Measurements from ENCODE around the gene SRR.
"Not testable (repeated sequence)": the region's sequence is repeated elsewhere in the genome, so short reads cannot be mapped to it uniquely, and the experiment has no call there.

SRR gene

GRCh38 chr17:2312736-2313135 lies 9.0 kb downstream of the SRR start:
- Histone ChIP-seq H3K9me2 (replicated peaks; ENCODE audit: insufficient read depth, low read length) (no peaks in the 10 kb centered on the region), H4K20me1 (ENCODE audit: insufficient read depth, low read length) (no peaks in the 10 kb centered on the region), H3K9ac (ENCODE audit: low read length) (no peak overlapping the region), H2AFZ (ENCODE audit: low read length) (no peak overlapping the region), H3K27ac (ENCODE audit: low read length) (no peak overlapping the region), H3K4me1 (ENCODE audit: low read length) (no peaks in the 10 kb centered on the region), H3K9me3 (replicated peaks; ENCODE audit: insufficient read depth, low read length) (no peaks in the 10 kb centered on the region), H3K36me3 (replicated peaks; ENCODE audit: insufficient read depth, low read length) (no peaks in the 10 kb centered on the region), H3K79me2 (ENCODE audit: low read length) (no peaks in the 10 kb centered on the region), H3K27me3 (replicated peaks; ENCODE audit: insufficient read depth, low read length) (no peaks in the 10 kb centered on the region), H3K4me3 (ENCODE audit: low read length) (no peak overlapping the region), H3F3A (ENCODE audit: insufficient read depth, low read length) (no peaks in the 10 kb centered on the region; the same call in none of the 2 replicates), H3K4me2 (ENCODE audit: low read depth, low read length) (no peak overlapping the region)
- no peak for DNase-seq
- TF ChIP-seq EZH2 (optimal IDR thresholded peaks at IDR 0.05; ENCODE audit: low read depth, low read length), result no peak
- TF ChIP-seq EZH2phosphoT487 (IDR thresholded peaks at IDR 0.05; ENCODE audit: low read length), result no peak
- no peak for TF ChIP-seq CTCF (IDR thresholded peaks at IDR 0.05; ENCODE audit: low read length)

- H3K4me1 ChIP-seq (ENCODE audit: low read length); DNase-seq; H3K9me3 ChIP-seq (replicated peaks; ENCODE audit: insufficient read depth, low read length); H3K9ac ChIP-seq (ENCODE audit: low read length); H3K4me3 ChIP-seq (ENCODE audit: low read length); H3K79me2 ChIP-seq (ENCODE audit: low read length); H3K27me3 ChIP-seq (replicated peaks; ENCODE audit: insufficient read depth, low read length); H4K20me1 ChIP-seq (ENCODE audit: insufficient read depth, low read length); H3K36me3 ChIP-seq (replicated peaks; ENCODE audit: insufficient read depth, low read length); H3K9me2 ChIP-seq (replicated peaks; ENCODE audit: insufficient read depth, low read length); H2AFZ ChIP-seq (ENCODE audit: low read length); H3F3A ChIP-seq (ENCODE audit: insufficient read depth, low read length); H3K27ac ChIP-seq (ENCODE audit: low read length); H3K4me2 ChIP-seq (ENCODE audit: low read depth, low read length): not testable (repeated sequence)
Observed at GRCh38 chr17:2316916-2317205, 13.1 kb downstream of the SRR start.

- Histone ChIP-seq H2AFZ (ENCODE audit: low read length) (no peak overlapping the region), H4K20me1 (ENCODE audit: insufficient read depth, low read length) (no peaks in the 10 kb centered on the region), H3K27me3 (replicated peaks; ENCODE audit: insufficient read depth, low read length) (no peaks in the 10 kb centered on the region), H3K4me2 (ENCODE audit: low read depth, low read length) (no peak overlapping the region), H3F3A (ENCODE audit: insufficient read depth, low read length) (no peaks in the 10 kb centered on the region; the same call in 1 of the 2 replicates), H3K79me2 (ENCODE audit: low read length) (no peaks in the 10 kb centered on the region), H3K36me3 (replicated peaks; ENCODE audit: insufficient read depth, low read length) (peaks cover under 1% of the 10 kb centered on the region; the same call in 1 of the 2 replicates), H3K4me1 (ENCODE audit: low read length) (no peaks in the 10 kb centered on the region), H3K9ac (ENCODE audit: low read length) (no peak overlapping the region), H3K9me3 (replicated peaks; ENCODE audit: insufficient read depth, low read length) (no peaks in the 10 kb centered on the region), H3K4me3 (ENCODE audit: low read length) (no peak overlapping the region), H3K27ac (ENCODE audit: low read length) (no peak overlapping the region), H3K9me2 (replicated peaks; ENCODE audit: insufficient read depth, low read length) (no peaks in the 10 kb centered on the region)
- TF ChIP-seq CTCF (IDR thresholded peaks at IDR 0.05; ENCODE audit: low read length) (no peak), EZH2 (optimal IDR thresholded peaks at IDR 0.05; ENCODE audit: low read depth, low read length) (no peak), EZH2phosphoT487 (IDR thresholded peaks at IDR 0.05; ENCODE audit: low read length) (no peak)
- DNase-seq, result no peak
Observed at GRCh38 chr17:2317796-2318195, 14.0 kb downstream of the SRR start.

- no peak overlapping the region for H3K27ac ChIP-seq (ENCODE audit: low read length)
Observed at GRCh38 chr17:2319051-2319450, 15.3 kb downstream of the SRR start.

More at GRCh38 chr17:2319051-2319450, 15.3 kb downstream of the SRR start:
- no peak overlapping the region for H3K9ac ChIP-seq (ENCODE audit: low read length)
- no peak for DNase-seq
- no peaks in the 10 kb centered on the region for H3K4me1 ChIP-seq (ENCODE audit: low read length)
- H3K4me2 ChIP-seq (ENCODE audit: low read depth, low read length), result no peak overlapping the region
- TF ChIP-seq EZH2phosphoT487 (IDR thresholded peaks at IDR 0.05; ENCODE audit: low read length) (no peak), CTCF (IDR thresholded peaks at IDR 0.05; ENCODE audit: low read length) (no peak), EZH2 (optimal IDR thresholded peaks at IDR 0.05; ENCODE audit: low read depth, low read length) (no peak)
- no peaks in the 10 kb centered on the region for H3K9me3 ChIP-seq (replicated peaks; ENCODE audit: insufficient read depth, low read length)
- H2AFZ ChIP-seq (ENCODE audit: low read length), result no peak overlapping the region
- no peaks in the 10 kb centered on the region; the same call in 1 of the 2 replicates for H3F3A ChIP-seq (ENCODE audit: insufficient read depth, low read length)
- no peaks in the 10 kb centered on the region for H3K27me3 ChIP-seq (replicated peaks; ENCODE audit: insufficient read depth, low read length)
- no peaks in the 10 kb centered on the region for H3K9me2 ChIP-seq (replicated peaks; ENCODE audit: insufficient read depth, low read length)
- H3K79me2 ChIP-seq (ENCODE audit: low read length), result no peaks in the 10 kb centered on the region
- no peaks in the 10 kb centered on the region for H4K20me1 ChIP-seq (ENCODE audit: insufficient read depth, low read length)
- H3K36me3 ChIP-seq (replicated peaks; ENCODE audit: insufficient read depth, low read length), result peaks cover 11% of the 10 kb centered on the region
- H3K4me3 ChIP-seq (ENCODE audit: low read length), result no peak overlapping the region

All from MM.1S (cell line).